Measurements from ENCODE around the gene SEPTIN12.

DNA sequence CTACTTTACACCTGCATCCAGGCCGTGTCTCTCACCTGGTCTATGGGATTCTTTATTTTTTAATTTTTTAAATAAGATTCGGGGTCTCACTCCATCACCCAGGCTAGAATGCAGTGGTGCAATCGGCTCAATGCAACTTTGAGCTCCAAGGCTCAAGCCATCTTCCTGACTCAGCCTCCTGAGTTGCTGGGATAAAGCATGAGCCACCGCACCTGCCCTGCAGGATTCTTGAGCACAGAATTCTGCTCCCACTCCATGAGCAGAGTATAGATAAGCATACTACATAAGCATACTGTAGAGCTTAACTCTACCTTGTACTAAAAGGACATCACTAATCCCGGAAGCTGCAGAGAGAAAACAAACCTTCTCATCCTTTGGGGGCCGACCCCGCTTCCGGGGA, 43.5 kb upstream of the SEPTIN12 start:
- TF ChIP-seq, protein P1, sequence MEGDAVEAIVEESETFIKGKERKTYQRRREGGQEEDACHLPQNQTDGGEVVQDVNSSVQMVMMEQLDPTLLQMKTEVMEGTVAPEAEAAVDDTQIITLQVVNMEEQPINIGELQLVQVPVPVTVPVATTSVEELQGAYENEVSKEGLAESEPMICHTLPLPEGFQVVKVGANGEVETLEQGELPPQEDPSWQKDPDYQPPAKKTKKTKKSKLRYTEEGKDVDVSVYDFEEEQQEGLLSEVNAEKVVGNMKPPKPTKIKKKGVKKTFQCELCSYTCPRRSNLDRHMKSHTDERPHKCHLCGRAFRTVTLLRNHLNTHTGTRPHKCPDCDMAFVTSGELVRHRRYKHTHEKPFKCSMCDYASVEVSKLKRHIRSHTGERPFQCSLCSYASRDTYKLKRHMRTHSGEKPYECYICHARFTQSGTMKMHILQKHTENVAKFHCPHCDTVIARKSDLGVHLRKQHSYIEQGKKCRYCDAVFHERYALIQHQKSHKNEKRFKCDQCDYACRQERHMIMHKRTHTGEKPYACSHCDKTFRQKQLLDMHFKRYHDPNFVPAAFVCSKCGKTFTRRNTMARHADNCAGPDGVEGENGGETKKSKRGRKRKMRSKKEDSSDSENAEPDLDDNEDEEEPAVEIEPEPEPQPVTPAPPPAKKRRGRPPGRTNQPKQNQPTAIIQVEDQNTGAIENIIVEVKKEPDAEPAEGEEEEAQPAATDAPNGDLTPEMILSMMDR (IDR thresholded peaks at IDR 0.05): no peak
- no peak for TF ChIP-seq POLR2A (IDR thresholded peaks at IDR 0.05)
